Epithelial cell of esophagus (primary cell): ENCODE measurements around the gene DNAH5.
A peak's percentile ranks its signal among the peaks of the same experiment; 100 is the strongest.

Experiments
- DNase-seq: peaks from one replicate; pipeline ENCODE4 v3.0.0; 2010; ENCODE audit warnings: low read depth
- H3K4me3 ChIP-seq: 2 replicates; pipeline ENCODE4 v1.5.1; 2011; ENCODE audit warnings: mild to moderate bottlenecking, low read length, control low read depth
- CTCF ChIP-seq: IDR thresholded peaks from 2 replicates; pipeline ENCODE4 v1.5.1; 2011; ENCODE audit warnings: low read depth, mild to moderate bottlenecking, low read length, control low read depth, inconsistent platforms; ENCODE audit not compliant: insufficient read depth; ENCODE audit errors: missing control alignments

The DNAH5 gene

DNA sequence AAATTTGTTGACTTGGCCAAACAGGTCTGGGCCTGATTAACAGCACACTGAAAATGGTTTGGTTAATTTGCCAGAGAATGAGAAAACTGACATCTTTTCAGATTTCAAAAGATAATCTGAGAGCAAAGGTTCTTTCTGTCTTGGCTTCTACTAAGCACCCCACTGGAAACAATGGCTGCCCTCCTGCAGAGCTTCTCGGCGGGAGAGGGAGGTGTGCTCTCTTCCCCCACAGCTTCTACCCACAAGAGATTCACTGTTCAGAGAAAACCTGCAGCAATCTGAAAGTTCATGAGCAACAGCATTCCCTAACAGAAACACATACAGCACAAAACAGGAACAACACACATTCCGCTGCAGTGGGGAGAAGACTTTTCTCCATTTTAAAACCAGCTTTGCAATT, 3.0 kb downstream of the DNAH5 start:
- no peak overlapping the region for H3K4me3 ChIP-seq
- TF ChIP-seq CTCF = no peak
- DNase-seq = no peak

GRCh38 chr5:13939638-13940037, 4.8 kb downstream of the DNAH5 start:
- no peak for TF ChIP-seq CTCF
- H3K4me3 ChIP-seq = no peak overlapping the region
- no peak for DNase-seq

GRCh38 chr5:13934921-13935320, 9.6 kb downstream of the DNAH5 start:
- DNase-seq = no peak
- no peak for TF ChIP-seq CTCF

GRCh38 chr5:13934125-13934524, 10.4 kb downstream of the DNAH5 start:
- no peak overlapping the region for H3K4me3 ChIP-seq
- no peak for DNase-seq
- no peak for TF ChIP-seq CTCF

More at GRCh38 chr5:13934921-13935320, 9.6 kb downstream of the DNAH5 start:
- H3K4me3 ChIP-seq = no peak overlapping the region

DNA sequence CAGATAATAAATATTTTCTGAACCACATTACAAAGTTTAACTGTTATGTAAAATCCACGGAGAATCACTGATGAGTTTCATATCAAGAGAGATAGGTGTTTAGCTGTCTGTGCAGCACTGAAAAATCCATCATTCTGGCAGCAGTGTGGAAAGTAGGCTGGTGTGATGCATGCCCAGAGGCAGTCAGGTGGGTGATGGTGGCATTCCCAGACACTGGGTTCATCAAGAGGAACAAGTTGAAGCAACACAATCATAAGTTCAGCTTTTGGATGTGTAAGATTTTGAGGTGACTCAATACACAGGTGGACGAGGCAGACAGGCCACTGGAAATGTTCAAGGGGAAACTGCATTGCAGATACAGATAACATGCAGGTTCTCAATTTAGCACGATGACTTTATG, 11.9 kb downstream of the DNAH5 start:
- DNase-seq = peak; percentile 97
- no peak for TF ChIP-seq CTCF
- H3K4me3 ChIP-seq = no peak overlapping the region

GRCh38 chr5:13932011-13932410, 12.5 kb downstream of the DNAH5 start:
- H3K4me3 ChIP-seq = no peak overlapping the region
- DNase-seq = no peak
- no peak for TF ChIP-seq CTCF

DNA sequence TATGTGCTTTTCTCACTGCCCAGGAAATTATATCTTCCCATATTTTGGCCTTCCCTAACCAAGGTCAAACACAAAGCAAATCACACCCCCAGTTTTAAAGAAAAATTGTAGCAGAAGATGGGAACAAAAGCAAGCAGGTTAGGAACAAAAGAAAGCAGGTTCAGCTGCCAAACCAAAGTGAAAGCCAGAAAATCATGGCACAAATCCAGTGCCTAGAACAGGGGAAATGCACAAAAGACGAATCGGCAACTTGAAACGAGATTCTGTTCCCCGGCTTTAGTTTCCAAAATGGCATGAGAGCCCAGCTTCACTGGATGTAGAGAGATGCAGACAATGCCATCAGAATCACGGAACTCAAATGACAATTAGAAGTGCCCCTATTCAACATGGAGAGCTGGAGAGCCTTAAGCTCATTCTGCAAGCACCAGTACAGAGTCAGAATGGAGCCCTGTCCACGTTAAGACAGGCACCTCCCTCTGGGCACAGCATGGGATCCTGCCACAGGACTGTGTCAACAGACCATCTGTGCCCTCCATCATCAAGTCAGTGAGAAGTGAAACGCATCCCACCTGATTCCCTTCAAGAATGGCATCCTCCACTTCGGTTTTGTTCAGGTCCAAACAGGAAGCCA, 13.8 kb downstream of the DNAH5 start:
- DNase-seq = no peak
- TF ChIP-seq CTCF = no peak
- H3K4me3 ChIP-seq = no peak overlapping the region
